SK-N-SH (cell line): ENCODE measurements around the gene CREBZF. TPM values are rescaled to one million over a fixed set of nuclear protein-coding genes. Genes with fewer than 3 reads are reported as not detected.

ENCODE experiments used
- CTCF ChIA-PET: fragments of 300-600, 350-600 bp; formaldehyde crosslinking; extraction: SDS; loops from one replicate; lab custom pipeline; 2021; lab: Yijun Ruan, JAX
- POLR2A ChIA-PET: fragments of 350-600 bp; sonication (Branson Sonifier 250); formaldehyde crosslinking; extraction: SDS; loops from one replicate; lab custom pipeline; 2020; ENCODE audit warnings: antibody characterized with exemption, inconsistent platforms; lab: Yijun Ruan, JAX
- DNase-seq: peaks from one replicate; pipeline ENCODE4 v3.0.0; 2012
- H2AFZ ChIP-seq: fragments of 200-600 bp; sonication (generic); 2 replicates; pipeline ENCODE4 v1.8.1; 2016; ENCODE audit warnings: antibody characterized with exemption, mild to moderate bottlenecking, low read depth
- H3F3A ChIP-seq: fragments of 200-600 bp; sonication (generic); replicated peaks from 2 replicates; pipeline ENCODE3; 2016; ENCODE audit warnings: antibody characterized with exemption, mild to moderate bottlenecking; ENCODE audit not compliant: insufficient read depth
- H3K27ac ChIP-seq, 2 experiments: fragments of 200-500 bp in 1 of 2; fragments of 200-600 bp in 1 of 2; sonication (Bioruptor generic) in 1 of 2; sonication (generic), shearing (Covaris generic) in 1 of 2; 2 replicates each; pipeline versions ENCODE4 v1.5.1 to v1.6.1; 2014 to 2016; ENCODE audit warnings: low read depth in 2 of 2, inconsistent platforms in 1 of 2, low read length in 1 of 2, mild to moderate bottlenecking in 1 of 2, mixed read lengths in 1 of 2
- H3K27me3 ChIP-seq: fragments of 200-600 bp; sonication (generic), shearing (Covaris generic); 2 replicates; pipeline ENCODE4 v1.6.1; 2016; ENCODE audit warnings: mixed run types; ENCODE audit not compliant: insufficient read depth
- H3K36me3 ChIP-seq, 2 experiments: fragments of 200-500 bp in 1 of 2; fragments of 200-600 bp in 1 of 2; sonication (Bioruptor generic) in 1 of 2; sonication (generic) in 1 of 2; replicated peaks in 1 of 2; 2 replicates each; pipeline versions ENCODE3 to v1.5.1; 2014 to 2016; ENCODE audit warnings: low read length in 1 of 2, mild to moderate bottlenecking in 1 of 2; ENCODE audit not compliant: insufficient read depth in 2 of 2, control insufficient read depth in 1 of 2
- H3K4me1 ChIP-seq, 2 experiments: fragments of 200-500 bp in 1 of 2; fragments of 200-600 bp in 1 of 2; sonication (Bioruptor generic) in 1 of 2; sonication (generic), shearing (Covaris generic) in 1 of 2; 2 replicates each; pipeline versions ENCODE4 v1.5.1 to v1.6.1; 2014 to 2016; ENCODE audit warnings: low read depth in 1 of 2, low read length in 1 of 2, mixed run types in 1 of 2; ENCODE audit not compliant: insufficient read depth in 2 of 2, control insufficient read depth in 1 of 2
- H3K4me2 ChIP-seq: fragments of 200-600 bp; sonication (generic), shearing (Covaris generic); 2 replicates; pipeline ENCODE4 v1.6.1; 2017; ENCODE audit warnings: mixed run types
- H3K4me3 ChIP-seq, 2 experiments: fragments of 200-500 bp in 1 of 2; fragments of 200-600 bp in 1 of 2; sonication (Bioruptor generic) in 1 of 2; sonication (generic), shearing (Covaris generic) in 1 of 2; 2 replicates each; pipeline versions ENCODE4 v1.5.1 to v1.8.1; 2014 to 2016; ENCODE audit warnings: low read depth in 2 of 2, inconsistent platforms in 1 of 2, low read length in 1 of 2, mild to moderate bottlenecking in 1 of 2, mixed read lengths in 1 of 2, moderate library complexity in 1 of 2
- H3K79me2 ChIP-seq: fragments of 200-600 bp; sonication (generic); 2 replicates; pipeline ENCODE4 v1.8.1; 2017; ENCODE audit warnings: mild to moderate bottlenecking; ENCODE audit not compliant: insufficient read depth
- H3K9ac ChIP-seq: fragments of 200-600 bp; sonication (generic); 2 replicates; pipeline ENCODE4 v1.6.1; 2017; ENCODE audit warnings: mixed run types
- H3K9me2 ChIP-seq: fragments of 200-600 bp; sonication (generic); 2 replicates; pipeline ENCODE4 v1.6.1; 2017; ENCODE audit warnings: mixed run types
- H3K9me3 ChIP-seq: fragments of 200-600 bp; sonication (generic); 2 replicates; pipeline ENCODE4 v1.6.1; 2017; ENCODE audit warnings: mixed run types, mild to moderate bottlenecking, moderate library complexity
- H4K20me1 ChIP-seq: fragments of 200-600 bp; sonication (generic); 2 replicates; pipeline ENCODE4 v1.6.1; 2017; ENCODE audit warnings: mild to moderate bottlenecking, mixed run types; ENCODE audit not compliant: insufficient read depth
- ELF1 ChIP-seq: IDR thresholded peaks from 2 replicates; pipeline ENCODE4 v1.4.0; 2012
- EP300 ChIP-seq, 2 experiments: IDR thresholded peaks; 2 replicates each; pipeline versions ENCODE4 v1.4.0 to v1.6.1; 2012; ENCODE audit warnings: borderline replicate concordance in 1 of 2, low read depth in 1 of 2, low read length in 1 of 2
- GATA2 ChIP-seq: sonication (generic); formaldehyde crosslinking; IDR thresholded peaks from 2 replicates; pipeline ENCODE4 v1.5.0; 2020; ENCODE audit warnings: mild to moderate bottlenecking, missing genetic modification reagents
- MXI1 ChIP-seq: IDR thresholded peaks from 2 replicates; pipeline ENCODE4 v1.6.1; 2012; ENCODE audit warnings: mild to moderate bottlenecking, low read depth, low read length, improper control_type of control experiment
- NFIC ChIP-seq: IDR thresholded peaks from 2 replicates; pipeline ENCODE4 v1.4.0; 2012; ENCODE audit warnings: borderline replicate concordance
- NRF1 ChIP-seq: IDR thresholded peaks from 2 replicates; pipeline ENCODE4 v1.6.1; 2012; ENCODE audit warnings: low read depth, mild to moderate bottlenecking, low read length
- RFX5 ChIP-seq: IDR thresholded peaks from 2 replicates; pipeline ENCODE4 v1.6.1; 2012; ENCODE audit warnings: mild to moderate bottlenecking, improper control_type of control experiment, low read length
- YY1 ChIP-seq: IDR thresholded peaks from 2 replicates; pipeline ENCODE4 v1.4.0; 2012; ENCODE audit warnings: low read depth, mild to moderate bottlenecking
- WGBS: methylation state at CpG from one replicate; pipeline ENCODE4 v1.1.6; 2017; ENCODE audit warnings: low lambda C conversion rate; 5-methylcytosine and 5-hydroxymethylcytosine counted together
- polyA plus RNA-seq, 3 experiments: library from polyadenylated mRNA; depleted of rRNA; stranded (reverse); fragments of >200 nt; gene quantifications; 2 replicates each; pipeline ENCODE4 v1.2.3, GENCODE V29; 2012
- TF ChIP-seq, protein P1 (sequence below): IDR thresholded peaks from 2 replicates; pipeline ENCODE4 v1.4.0; 2012; ENCODE audit warnings: low read depth
- TF ChIP-seq, protein P2 (sequence below): IDR thresholded peaks from 2 replicates; pipeline ENCODE4 v1.4.0; 2012; ENCODE audit warnings: low read depth, borderline replicate concordance
- TF ChIP-seq, protein P3 (sequence below): IDR thresholded peaks from 2 replicates; pipeline ENCODE4 v1.6.1; 2012; ENCODE audit warnings: mild to moderate bottlenecking, low read depth, low read length, moderate library complexity
- TF ChIP-seq, protein P4 (sequence below): IDR thresholded peaks from 2 replicates; pipeline ENCODE4; 2012

The CREBZF gene
- polyA plus RNA-seq, 1 of the 3 experiments (the other 2 are of a cell fraction), result 50.5 TPM

DNA sequence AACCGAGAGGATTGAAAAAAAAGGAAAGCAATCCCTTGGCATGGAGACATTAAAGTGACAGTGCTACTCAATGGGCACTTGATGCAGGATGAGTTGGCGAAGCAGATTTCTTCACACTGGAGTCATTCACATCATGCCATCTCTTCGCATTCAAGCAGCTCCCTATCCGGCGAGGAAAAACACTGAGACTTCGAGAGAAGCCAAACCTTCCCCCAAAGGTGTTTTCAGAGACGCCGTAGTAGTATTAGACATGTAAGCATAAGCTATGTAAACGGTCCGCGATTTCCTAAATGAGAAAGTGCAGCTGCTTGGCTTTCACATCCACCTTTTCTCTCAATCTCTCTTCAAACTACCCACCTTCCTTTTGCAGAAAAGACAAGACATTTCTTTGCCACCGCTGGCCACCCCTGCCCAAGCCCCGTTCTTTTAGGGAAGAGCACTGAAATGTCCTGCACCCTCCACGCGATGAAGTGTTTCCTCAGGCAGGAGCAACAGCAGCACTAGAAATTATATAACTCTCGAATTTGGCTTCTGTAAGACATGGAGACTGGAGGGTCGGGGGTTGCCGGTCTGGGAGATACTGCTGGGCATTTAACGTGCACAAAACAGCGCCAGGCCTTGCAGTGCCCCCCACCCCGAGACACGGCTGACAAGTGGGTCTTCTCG is 37.5 kb downstream of the CREBZF start, which contains the start of gene DLG2:
TSS of gene DLG2 (minus strand) at position 13 of the 666 bp plus-strand sequence.
- WGBS, result 3% methylated on average over 23 of the region's 23 CpGs
- TF ChIP-seq YY1, result no peak
- peak; percentile 51; the same call in 1 of the 2 replicates for TF ChIP-seq NFIC
- TF ChIP-seq NRF1, result no peak
- peak; percentile 29; the same call in 1 of the 2 replicates for TF ChIP-seq MXI1
- TF ChIP-seq, protein P1, sequence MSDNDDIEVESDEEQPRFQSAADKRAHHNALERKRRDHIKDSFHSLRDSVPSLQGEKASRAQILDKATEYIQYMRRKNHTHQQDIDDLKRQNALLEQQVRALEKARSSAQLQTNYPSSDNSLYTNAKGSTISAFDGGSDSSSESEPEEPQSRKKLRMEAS, result peak; percentile 40; the same call in 1 of the 2 replicates

DNA sequence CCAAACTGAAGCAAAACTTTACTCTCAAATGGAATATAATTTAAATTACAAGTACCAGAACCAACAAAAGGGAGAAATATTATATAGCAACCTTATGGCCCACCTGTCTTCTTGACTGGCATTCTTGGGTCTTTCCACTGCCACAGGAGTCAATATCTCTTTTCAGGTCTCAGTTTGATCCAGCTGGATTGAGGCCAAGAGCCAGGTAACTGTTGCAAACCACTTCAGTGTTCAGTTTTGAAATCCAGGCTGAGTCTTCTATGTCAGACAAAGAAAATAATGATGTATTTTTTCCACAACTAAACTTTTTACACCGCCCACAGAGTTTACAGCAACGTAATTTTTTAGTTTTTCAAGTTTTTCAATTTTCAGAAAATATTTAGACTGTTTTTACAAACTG is 38.4 kb downstream of the CREBZF start:
- CTCF ChIA-PET, result interaction anchor here (0.8 to 1.4 kb wide), 2 partner anchors 9 to 37 kb away, joined by 3 to 4 read pairs; no protein-coding TSS in a partner anchor
- H2AFZ ChIP-seq, result peak overlapping the region; percentile 78
- no peak overlapping the region; a peak in 1 of 4 replicates for H3K27ac ChIP-seq
- no peaks in the 10 kb centered on the region for H3F3A ChIP-seq
- WGBS, result 86% methylated on average over 2 of the region's 2 CpGs
- H3K9me2 ChIP-seq, result no peaks in the 10 kb centered on the region
- H3K36me3 ChIP-seq, result peaks cover 4 to 7% of the 10 kb centered on the region in 2 experiments
- H3K27me3 ChIP-seq, result no peaks in the 10 kb centered on the region
- H3K79me2 ChIP-seq, result peaks cover 31% of the 10 kb centered on the region
- peak overlapping the region in 1 of 2 experiments; percentile 72; a peak in 1 of 4 replicates for H3K4me3 ChIP-seq
- H4K20me1 ChIP-seq, result no peaks in the 10 kb centered on the region
- H3K9ac ChIP-seq, result no peak overlapping the region
- TF ChIP-seq, protein P2, sequence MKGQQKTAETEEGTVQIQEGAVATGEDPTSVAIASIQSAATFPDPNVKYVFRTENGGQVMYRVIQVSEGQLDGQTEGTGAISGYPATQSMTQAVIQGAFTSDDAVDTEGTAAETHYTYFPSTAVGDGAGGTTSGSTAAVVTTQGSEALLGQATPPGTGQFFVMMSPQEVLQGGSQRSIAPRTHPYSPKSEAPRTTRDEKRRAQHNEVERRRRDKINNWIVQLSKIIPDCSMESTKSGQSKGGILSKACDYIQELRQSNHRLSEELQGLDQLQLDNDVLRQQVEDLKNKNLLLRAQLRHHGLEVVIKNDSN, result no peak
- no peak for TF ChIP-seq EP300 (IDR thresholded peaks at IDR 0.05; ENCODE audit: borderline replicate concordance in 1 of 2, low read depth in 1 of 2, low read length in 1 of 2)
- TF ChIP-seq, protein P3, sequence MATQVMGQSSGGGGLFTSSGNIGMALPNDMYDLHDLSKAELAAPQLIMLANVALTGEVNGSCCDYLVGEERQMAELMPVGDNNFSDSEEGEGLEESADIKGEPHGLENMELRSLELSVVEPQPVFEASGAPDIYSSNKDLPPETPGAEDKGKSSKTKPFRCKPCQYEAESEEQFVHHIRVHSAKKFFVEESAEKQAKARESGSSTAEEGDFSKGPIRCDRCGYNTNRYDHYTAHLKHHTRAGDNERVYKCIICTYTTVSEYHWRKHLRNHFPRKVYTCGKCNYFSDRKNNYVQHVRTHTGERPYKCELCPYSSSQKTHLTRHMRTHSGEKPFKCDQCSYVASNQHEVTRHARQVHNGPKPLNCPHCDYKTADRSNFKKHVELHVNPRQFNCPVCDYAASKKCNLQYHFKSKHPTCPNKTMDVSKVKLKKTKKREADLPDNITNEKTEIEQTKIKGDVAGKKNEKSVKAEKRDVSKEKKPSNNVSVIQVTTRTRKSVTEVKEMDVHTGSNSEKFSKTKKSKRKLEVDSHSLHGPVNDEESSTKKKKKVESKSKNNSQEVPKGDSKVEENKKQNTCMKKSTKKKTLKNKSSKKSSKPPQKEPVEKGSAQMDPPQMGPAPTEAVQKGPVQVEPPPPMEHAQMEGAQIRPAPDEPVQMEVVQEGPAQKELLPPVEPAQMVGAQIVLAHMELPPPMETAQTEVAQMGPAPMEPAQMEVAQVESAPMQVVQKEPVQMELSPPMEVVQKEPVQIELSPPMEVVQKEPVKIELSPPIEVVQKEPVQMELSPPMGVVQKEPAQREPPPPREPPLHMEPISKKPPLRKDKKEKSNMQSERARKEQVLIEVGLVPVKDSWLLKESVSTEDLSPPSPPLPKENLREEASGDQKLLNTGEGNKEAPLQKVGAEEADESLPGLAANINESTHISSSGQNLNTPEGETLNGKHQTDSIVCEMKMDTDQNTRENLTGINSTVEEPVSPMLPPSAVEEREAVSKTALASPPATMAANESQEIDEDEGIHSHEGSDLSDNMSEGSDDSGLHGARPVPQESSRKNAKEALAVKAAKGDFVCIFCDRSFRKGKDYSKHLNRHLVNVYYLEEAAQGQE, result no peak
- TF ChIP-seq, protein P4, sequence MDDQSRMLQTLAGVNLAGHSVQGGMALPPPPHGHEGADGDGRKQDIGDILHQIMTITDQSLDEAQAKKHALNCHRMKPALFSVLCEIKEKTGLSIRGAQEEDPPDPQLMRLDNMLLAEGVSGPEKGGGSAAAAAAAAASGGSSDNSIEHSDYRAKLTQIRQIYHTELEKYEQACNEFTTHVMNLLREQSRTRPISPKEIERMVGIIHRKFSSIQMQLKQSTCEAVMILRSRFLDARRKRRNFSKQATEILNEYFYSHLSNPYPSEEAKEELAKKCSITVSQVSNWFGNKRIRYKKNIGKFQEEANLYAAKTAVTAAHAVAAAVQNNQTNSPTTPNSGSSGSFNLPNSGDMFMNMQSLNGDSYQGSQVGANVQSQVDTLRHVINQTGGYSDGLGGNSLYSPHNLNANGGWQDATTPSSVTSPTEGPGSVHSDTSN, result no peak
- no peak for TF ChIP-seq ELF1
- TF ChIP-seq RFX5, result no peak
- no peak for TF ChIP-seq GATA2
- no peak for TF ChIP-seq NRF1
- POLR2A ChIA-PET, result no interaction called here
- no peak for DNase-seq
- peaks cover 0 to 3% of the 10 kb centered on the region in 2 experiments; a peak in 3 of 4 replicates for H3K4me1 ChIP-seq
- no peaks in the 10 kb centered on the region for H3K9me3 ChIP-seq
- peak overlapping the region; percentile 82 for H3K4me2 ChIP-seq

More for the DNA sequence above, 37.5 kb downstream of the CREBZF start, which contains the start of gene DLG2:
- Histone ChIP-seq H3F3A (no peaks in the 10 kb centered on the region), H3K4me1 (peaks cover 0 to 3% of the 10 kb centered on the region in 2 experiments; a peak in 3 of 4 replicates), H3K9me2 (no peaks in the 10 kb centered on the region), H3K27me3 (no peaks in the 10 kb centered on the region), H3K27ac (peak within 1 kb of the TSS; percentile 68 to 84), H3K4me2 (peak within 1 kb of the TSS; percentile 82), H2AFZ (peak within 1 kb of the TSS; percentile 78), H3K36me3 (peaks cover 10 to 11% of the 10 kb centered on the region in 2 experiments), H3K9me3 (no peaks in the 10 kb centered on the region), H3K9ac (peak within 1 kb of the TSS; percentile 67), H3K79me2 (peaks cover 39% of the 10 kb centered on the region), H4K20me1 (no peaks in the 10 kb centered on the region), H3K4me3 (peak within 1 kb of the TSS; percentile 72 to 87)
- POLR2A ChIA-PET, result interaction anchor here (1.6 to 2.0 kb wide), 3 partner anchors 20 to 37 kb away, joined by 7 to 16 read pairs (median 14); partner anchors contain the start of genes CREBZF and TMEM126A
- CTCF ChIA-PET, result interaction anchor here (0.8 to 1.0 kb wide), 2 partner anchors 10 to 31 kb away, joined by 3 read pairs; no protein-coding TSS in a partner anchor
- DNase-seq, result peak; percentile 21
